Activated naive CD4-positive, alpha-beta T cell treated with anti-CD3 and anti-CD28 coated beads, Interleukin-2, amount 50 U/mL, for 72 hours (primary cell): ENCODE data around the gene TADA2A. TPM values are rescaled to one million over a fixed set of nuclear protein-coding genes. Genes with fewer than 3 reads are reported as not detected.

Experiments
- ATAC-seq, 2 donors: fragments of 150-1000 bp; cut with Tn5 transposase; 2 replicates each; pipeline ENCODE4 v1.10.0; 2021; ENCODE audit warnings: mild to moderate bottlenecking in 2 of 2, moderate library complexity in 2 of 2
- DNase-seq, 2 donors: peaks; one replicate each; pipeline ENCODE4 v3.0.0; 2021 to 2022; ENCODE audit warnings: low spot score in 2 of 2
- H3K27ac Mint-ChIP-seq, 2 donors: one replicate each; pipeline ENCODE4 v1.8.0; 2022; ENCODE audit warnings: mild to moderate bottlenecking in 2 of 2, mixed read lengths in 2 of 2
- H3K36me3 Mint-ChIP-seq, 2 donors: one replicate each; pipeline ENCODE4 v1.8.0; 2022; ENCODE audit warnings: mixed read lengths in 2 of 2
- H3K9me3 Mint-ChIP-seq, 2 donors: one replicate each; pipeline ENCODE4 v1.8.0; 2022; ENCODE audit warnings: mixed read lengths in 2 of 2
- total RNA-seq, 2 donors: library from RNA; stranded (reverse); gene quantifications; one replicate each; pipeline ENCODE4 v1.2.3, GENCODE V29; 2022

The TADA2A gene
- total RNA-seq: 10 to 100 TPM; 24.8 to 33.4 TPM

DNA sequence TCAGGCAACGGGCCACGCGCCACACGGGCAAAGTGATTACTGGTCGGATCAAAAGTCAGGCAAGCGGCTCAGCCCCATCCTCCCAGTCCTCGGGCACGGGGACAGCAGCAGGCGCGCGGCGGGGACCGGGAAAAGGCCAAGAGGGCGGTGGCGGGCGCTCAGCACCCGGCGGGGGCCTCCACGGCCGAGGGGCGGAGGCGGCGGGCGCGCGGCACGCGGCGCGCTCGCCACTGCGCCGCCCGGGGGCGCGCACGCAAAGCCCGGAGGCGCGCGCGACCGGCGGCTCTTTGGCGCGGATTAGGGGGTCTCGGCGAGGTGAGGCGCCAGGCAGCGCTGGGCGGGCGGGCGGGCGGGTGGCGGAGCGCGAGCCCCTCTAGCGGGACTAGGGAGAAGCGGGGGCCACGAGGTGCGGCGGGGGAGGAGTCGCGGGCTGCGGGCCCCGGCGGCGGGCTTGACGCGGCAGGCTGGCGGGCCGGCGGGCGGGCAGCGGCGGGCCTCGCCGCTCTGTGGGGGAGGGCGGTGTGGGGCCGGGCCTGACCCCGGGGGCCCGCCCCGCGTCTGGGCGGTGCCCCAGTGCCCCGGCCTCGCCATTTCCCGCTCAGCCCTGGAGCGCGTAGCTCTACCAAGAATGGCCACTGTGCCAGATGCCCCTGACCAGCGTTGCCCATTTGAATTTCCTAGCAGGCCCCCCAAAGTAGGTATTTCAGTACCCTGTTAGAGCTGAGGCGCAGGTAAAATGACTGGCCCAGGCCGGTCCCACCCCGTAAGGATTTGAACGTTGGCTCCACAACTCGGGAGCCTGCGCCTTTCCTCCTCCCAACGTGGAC, at the start of gene TADA2A, which contains the start of gene ACACA:
TADA2A (plus strand) TSS at position 252 of the 827 bp plus-strand sequence. CDS start 4,480 bp downstream, outside the sequence.
ACACA (minus strand) TSS at position 202 of the 827 bp plus-strand sequence. CDS start 537 bp downstream, outside the sequence.
- no peaks in the 10 kb centered on the region for H3K9me3 Mint-ChIP-seq
- ATAC-seq: peak; percentile 89 to 97
- peaks cover 22 to 41% of the 10 kb centered on the region in 2 donors for H3K36me3 Mint-ChIP-seq
- peak within 1 kb of the TSS; percentile 98 for H3K27ac Mint-ChIP-seq
- DNase-seq: peak; percentile 81 to 82

DNA sequence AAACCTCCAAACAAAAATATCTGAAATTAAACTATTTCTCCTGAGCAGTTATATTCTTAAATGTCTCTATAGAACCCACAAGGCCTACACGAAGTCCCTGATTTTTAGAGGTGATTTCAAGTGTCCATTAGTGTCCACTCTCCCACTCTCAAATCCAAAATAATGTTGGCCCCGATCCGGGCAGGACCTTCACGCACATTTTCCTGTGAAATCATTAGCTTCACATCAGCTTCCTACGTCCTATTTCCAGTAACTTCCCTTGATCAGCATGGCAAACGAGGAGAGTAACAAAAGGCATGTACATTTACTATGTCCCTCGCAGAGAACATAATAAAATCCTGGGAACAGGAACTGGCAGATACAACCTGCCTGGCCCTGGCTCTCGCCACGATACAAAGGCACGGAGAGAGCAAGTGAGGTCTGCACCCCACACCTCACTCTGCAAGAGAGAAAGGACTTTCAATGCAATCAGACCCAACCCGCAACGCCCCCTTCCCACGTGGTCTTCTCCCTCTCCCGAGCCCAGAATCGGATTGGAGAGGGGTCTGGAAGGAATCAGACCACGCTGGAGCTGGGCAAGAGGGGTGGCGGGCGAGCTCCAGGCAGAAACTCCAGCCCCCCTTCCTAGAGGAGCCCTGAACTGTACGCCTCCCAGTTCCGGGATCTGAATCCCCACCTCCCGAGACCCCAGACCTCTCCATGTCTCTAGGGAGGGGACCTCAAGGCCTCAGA, 48.4 kb upstream of the TADA2A start:
- H3K27ac Mint-ChIP-seq: peak overlapping the region; percentile 45 to 93
- ATAC-seq: peak; percentile 8 to 10
- H3K9me3 Mint-ChIP-seq: no peaks in the 10 kb centered on the region
- no peaks in the 10 kb centered on the region for H3K36me3 Mint-ChIP-seq
- DNase-seq: peak in 1 of 2 donors; percentile 49

- ATAC-seq (peak; percentile 95 to 97), DNase-seq (peak; percentile 94 to 95)
- Mint-ChIP-seq H3K27ac (peak overlapping the region; percentile 45 to 93), H3K36me3 (no peaks in the 10 kb centered on the region), H3K9me3 (no peaks in the 10 kb centered on the region)
These were observed 47.6 kb upstream of the TADA2A start for GRCh38 chr17:37358830-37359681.

GRCh38 chr17:37359682-37360188, 47.0 kb upstream of the TADA2A start:
- Mint-ChIP-seq H3K27ac (peak overlapping the region; percentile 45 to 74), H3K36me3 (no peaks in the 10 kb centered on the region), H3K9me3 (no peaks in the 10 kb centered on the region)
- DNase-seq (no peak), ATAC-seq (no peak)

- no peak for ATAC-seq
- Mint-ChIP-seq H3K27ac (no peak overlapping the region), H3K36me3 (no peaks in the 10 kb centered on the region), H3K9me3 (no peaks in the 10 kb centered on the region)
- DNase-seq: no peak
These were observed 46.1 kb upstream of the TADA2A start for GRCh38 chr17:37360632-37361031.

DNA sequence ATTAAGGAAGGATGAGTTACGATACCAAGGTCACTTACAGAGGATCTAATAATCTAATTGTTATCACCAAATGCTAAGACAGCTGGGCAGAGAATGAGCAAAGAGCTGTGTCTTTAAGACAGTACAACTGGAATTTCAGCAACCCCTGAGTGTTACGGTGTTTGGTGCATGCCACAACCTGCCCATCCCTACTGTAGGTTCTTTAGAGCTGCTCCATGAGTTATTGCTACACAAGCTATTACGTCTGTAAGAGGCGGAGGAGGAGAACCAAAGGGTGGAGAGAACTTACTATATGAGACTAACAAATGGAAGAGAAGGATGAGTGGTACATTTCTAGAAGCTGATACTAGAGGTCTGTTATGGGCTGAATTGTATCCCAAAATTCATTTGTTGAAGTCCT, 45.1 kb upstream of the TADA2A start:
- no peak for DNase-seq
- Mint-ChIP-seq H3K27ac (no peak overlapping the region), H3K36me3 (no peaks in the 10 kb centered on the region), H3K9me3 (no peaks in the 10 kb centered on the region)
- no peak for ATAC-seq

- ATAC-seq: no peak
- no peak for DNase-seq
- no peaks in the 10 kb centered on the region for H3K9me3 Mint-ChIP-seq
- H3K27ac Mint-ChIP-seq: no peak overlapping the region
- H3K36me3 Mint-ChIP-seq: no peaks in the 10 kb centered on the region
These were observed 41.1 kb upstream of the TADA2A start for GRCh38 chr17:37365589-37365988.

DNA sequence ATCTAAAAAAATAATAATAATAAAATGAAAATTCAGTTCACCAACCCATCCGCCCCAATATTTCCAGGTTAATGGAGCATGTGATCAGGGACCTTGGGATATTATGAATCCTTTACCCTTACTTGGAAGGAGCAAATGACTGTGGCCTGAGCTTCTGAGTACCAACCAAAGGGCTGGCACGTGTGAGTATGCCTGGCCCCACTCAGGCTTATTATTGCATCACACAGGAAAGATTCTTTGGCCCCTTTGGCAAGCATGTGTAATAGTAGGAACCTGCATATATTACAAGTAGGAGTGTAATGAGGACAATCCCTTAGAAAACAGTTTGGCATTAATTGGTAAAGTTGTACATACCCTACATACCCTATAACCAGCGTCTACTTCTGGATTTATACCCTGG, 38.1 kb upstream of the TADA2A start:
- ATAC-seq: no peak
- no peak overlapping the region for H3K27ac Mint-ChIP-seq
- no peaks in the 10 kb centered on the region for H3K36me3 Mint-ChIP-seq
- DNase-seq: no peak
- no peaks in the 10 kb centered on the region for H3K9me3 Mint-ChIP-seq

DNA sequence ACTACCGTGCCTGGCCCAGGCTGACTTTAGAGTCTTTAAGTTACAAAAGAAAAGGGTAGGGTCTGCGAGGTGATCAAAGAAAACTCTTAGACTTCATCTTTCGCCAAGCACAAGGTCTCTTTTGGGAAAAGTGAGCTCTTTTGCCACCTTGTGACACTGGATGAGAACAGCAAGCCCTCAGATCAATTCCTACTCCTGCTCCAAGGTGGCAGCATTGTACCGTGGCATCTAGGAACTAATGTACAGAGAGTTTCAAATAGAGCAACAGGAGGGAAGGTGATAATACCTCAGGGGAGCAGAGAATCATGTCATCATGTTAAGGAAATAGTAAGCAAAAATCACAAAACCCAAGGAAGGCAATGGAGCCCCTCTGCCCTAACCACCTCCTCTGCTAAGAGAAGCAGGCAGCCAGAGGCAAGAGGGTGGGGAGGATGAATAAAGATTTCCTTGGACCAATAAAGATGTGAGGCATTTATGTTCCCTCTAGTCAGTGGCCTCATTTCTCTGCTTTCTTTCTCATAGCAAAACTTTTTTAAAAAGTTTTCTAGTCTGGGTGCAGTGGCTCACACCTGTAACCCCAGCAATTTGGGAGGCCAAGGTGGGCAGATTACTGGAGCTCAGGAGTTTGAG, 33.0 kb upstream of the TADA2A start:
- H3K36me3 Mint-ChIP-seq: no peaks in the 10 kb centered on the region
- DNase-seq (peak; percentile 62 to 64), ATAC-seq (peak; percentile 92 to 97)
- peak overlapping the region in 1 of 2 donors; percentile 80 for H3K27ac Mint-ChIP-seq
- H3K9me3 Mint-ChIP-seq: no peaks in the 10 kb centered on the region

DNA sequence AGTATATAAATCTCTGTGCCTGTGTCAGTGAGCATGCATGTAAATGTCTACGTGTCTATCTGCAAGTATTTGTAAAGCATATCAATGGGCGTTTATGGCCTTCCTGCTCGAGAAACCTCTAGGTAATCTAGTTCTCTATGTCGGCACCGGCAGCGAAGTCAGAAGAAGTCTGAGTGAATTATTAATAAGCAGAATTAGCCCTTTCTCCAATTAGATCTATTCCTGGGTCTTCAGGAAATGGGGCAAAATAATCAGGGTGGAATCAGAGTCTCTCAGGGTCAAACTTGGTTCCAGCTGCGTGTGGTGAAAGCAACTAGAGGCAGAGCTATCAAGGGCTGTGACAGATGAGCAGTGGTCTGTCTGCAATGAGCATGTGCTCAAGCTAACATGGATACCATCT, 31.0 kb upstream of the TADA2A start, which contains the start of gene C17orf78:
C17orf78 (plus strand) TSS at position 280 of the 400 bp plus-strand sequence; CDS start at position 388, 108 bp downstream.
- DNase-seq (no peak), ATAC-seq (no peak)
- no peak within 1 kb of the TSS for H3K27ac Mint-ChIP-seq

GRCh38 chr17:37382056-37382455, 24.6 kb upstream of the TADA2A start:
- ATAC-seq: no peak
- Mint-ChIP-seq H3K9me3 (no peaks in the 10 kb centered on the region), H3K36me3 (no peaks in the 10 kb centered on the region), H3K27ac (no peak overlapping the region)
- no peak for DNase-seq

More for the DNA sequence above, 31.0 kb upstream of the TADA2A start, which contains the start of gene C17orf78:
- Mint-ChIP-seq H3K36me3 (no peaks in the 10 kb centered on the region), H3K9me3 (no peaks in the 10 kb centered on the region)

DNA sequence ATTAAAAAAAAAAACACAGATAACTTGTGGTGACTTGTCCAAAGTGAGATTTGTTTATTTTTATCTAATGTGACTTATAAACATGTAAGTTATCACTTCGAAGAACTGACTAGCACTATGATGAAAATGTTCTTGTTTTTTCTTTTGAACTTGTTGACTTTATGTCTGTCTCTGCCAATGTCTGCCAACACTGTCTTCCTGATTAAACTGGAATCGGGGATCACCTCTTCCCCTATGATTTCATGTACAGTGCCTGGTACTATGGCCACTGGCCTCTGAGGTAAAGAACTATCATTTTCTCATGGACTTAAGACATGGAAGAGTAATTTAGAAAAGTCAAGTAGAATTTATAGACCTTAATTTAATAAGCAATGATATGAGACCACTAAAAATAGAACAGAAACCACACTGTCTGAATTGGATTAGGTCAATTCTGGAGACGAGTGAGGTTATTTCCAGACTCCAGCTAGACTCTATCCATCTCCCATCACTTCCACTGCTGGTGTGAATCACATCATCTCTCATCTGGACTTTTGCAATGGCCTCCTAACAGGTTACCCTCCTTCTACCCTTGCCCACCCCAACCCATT, 22.0 kb upstream of the TADA2A start:
- ATAC-seq (no peak), DNase-seq (no peak)
- H3K36me3 Mint-ChIP-seq: no peaks in the 10 kb centered on the region
- H3K27ac Mint-ChIP-seq: no peak overlapping the region
- H3K9me3 Mint-ChIP-seq: no peaks in the 10 kb centered on the region

DNA sequence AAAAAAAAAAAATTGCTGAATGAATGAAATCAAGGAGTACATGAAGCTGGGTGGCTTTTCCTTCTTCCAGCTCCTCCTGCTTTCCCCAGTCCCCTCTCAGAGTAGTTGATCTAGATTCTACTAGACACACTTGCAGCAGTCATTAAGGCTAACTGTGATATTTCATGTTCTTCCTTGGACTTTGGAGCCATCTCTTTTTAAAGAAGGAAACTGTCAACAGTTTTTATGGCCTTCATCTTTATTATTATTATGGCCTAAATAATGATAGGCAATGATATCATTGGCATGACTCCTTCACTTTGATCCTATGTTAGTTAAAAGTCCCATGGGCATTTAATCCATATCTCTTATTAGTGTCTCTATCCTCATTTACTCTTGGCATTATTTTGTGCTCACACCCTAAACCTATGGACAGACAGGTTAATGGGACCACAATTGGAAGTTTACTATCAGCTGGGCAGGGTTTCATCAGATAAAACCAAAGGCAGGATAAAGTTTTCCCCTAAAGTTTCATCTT, 21.2 kb upstream of the TADA2A start:
- Mint-ChIP-seq H3K27ac (no peak overlapping the region), H3K9me3 (no peaks in the 10 kb centered on the region), H3K36me3 (no peaks in the 10 kb centered on the region)
- no peak for ATAC-seq
- no peak for DNase-seq

DNA sequence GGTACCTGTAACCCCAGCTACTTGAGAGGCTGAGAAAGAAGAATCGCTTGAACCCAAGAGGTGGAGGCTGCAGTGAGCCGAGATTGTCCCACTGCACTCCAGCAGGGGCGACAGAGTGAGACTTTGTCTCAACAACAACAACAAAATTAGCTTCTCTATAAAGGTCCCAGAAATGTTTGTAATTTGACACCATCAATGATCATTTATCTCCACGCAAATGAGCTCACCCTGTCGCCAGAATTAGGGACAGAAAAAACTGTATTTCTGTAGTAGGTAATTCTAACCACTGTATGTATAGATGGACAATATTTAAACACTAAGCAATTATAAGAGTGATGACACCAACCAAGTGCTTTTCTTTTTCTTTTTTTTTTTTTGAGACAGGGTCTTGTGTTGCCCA, 20.2 kb upstream of the TADA2A start:
- no peak for ATAC-seq
- H3K27ac Mint-ChIP-seq: no peak overlapping the region

GRCh38 chr17:37388266-37388665, 18.4 kb upstream of the TADA2A start:
- H3K36me3 Mint-ChIP-seq: no peaks in the 10 kb centered on the region
- H3K27ac Mint-ChIP-seq: no peak overlapping the region
- ATAC-seq (no peak), DNase-seq (no peak)
- no peaks in the 10 kb centered on the region for H3K9me3 Mint-ChIP-seq

More for the DNA sequence above, 20.2 kb upstream of the TADA2A start:
- no peaks in the 10 kb centered on the region for H3K36me3 Mint-ChIP-seq
- no peaks in the 10 kb centered on the region for H3K9me3 Mint-ChIP-seq
- no peak for DNase-seq
